GM10248 (cell line): ENCODE measurements around the gene PHKG2.

Source experiments
- CTCF ChIA-PET: fragments of 300-600 bp; sonication (Branson Sonifier 250); formaldehyde crosslinking; extraction: SDS; loops from one replicate; lab custom pipeline; 2021; ENCODE audit warnings: antibody characterized with exemption; lab: Yijun Ruan, JAX
- POLR2A ChIA-PET: fragments of 350-650 bp; sonication (Branson Sonifier 250); formaldehyde crosslinking; extraction: SDS; loops from one replicate; lab custom pipeline; 2020; ENCODE audit warnings: antibody characterized with exemption; lab: Yijun Ruan, JAX
- DNase-seq: peaks from one replicate; pipeline ENCODE4 v3.0.0; 2012; ENCODE audit errors: extremely low spot score
- TF ChIP-seq, protein P1 (sequence below): IDR thresholded peaks from 2 replicates; pipeline ENCODE4 v1.5.1; 2012; ENCODE audit warnings: mild to moderate bottlenecking, low read depth; ENCODE audit errors: extremely low read depth, missing control alignments, control extremely low read depth

The PHKG2 gene

DNA sequence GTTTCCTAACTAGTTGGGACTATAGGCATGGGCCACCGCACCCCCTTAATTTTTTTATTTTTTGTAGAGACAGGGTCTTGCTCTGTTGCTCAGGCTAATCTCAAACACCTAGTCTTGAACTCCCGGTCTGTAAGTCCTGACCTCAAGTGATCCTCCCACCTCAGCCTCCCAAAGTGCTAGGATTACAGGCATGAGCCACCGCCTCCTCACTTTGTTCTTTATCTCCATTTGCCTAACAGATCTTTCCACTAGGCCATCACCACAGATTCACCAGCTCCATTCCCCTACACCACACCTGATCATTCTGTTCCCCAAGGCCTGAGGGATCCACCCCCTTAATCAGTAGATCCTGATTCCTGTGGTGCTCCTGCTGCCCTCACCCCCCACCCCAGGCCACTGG, 46.4 kb downstream of the PHKG2 start:
- CTCF ChIA-PET = interaction anchor here (2.5 kb wide), 1 partner anchor 13 kb away, joined by 5 read pairs; no protein-coding TSS in a partner anchor
- TF ChIP-seq, protein P1, sequence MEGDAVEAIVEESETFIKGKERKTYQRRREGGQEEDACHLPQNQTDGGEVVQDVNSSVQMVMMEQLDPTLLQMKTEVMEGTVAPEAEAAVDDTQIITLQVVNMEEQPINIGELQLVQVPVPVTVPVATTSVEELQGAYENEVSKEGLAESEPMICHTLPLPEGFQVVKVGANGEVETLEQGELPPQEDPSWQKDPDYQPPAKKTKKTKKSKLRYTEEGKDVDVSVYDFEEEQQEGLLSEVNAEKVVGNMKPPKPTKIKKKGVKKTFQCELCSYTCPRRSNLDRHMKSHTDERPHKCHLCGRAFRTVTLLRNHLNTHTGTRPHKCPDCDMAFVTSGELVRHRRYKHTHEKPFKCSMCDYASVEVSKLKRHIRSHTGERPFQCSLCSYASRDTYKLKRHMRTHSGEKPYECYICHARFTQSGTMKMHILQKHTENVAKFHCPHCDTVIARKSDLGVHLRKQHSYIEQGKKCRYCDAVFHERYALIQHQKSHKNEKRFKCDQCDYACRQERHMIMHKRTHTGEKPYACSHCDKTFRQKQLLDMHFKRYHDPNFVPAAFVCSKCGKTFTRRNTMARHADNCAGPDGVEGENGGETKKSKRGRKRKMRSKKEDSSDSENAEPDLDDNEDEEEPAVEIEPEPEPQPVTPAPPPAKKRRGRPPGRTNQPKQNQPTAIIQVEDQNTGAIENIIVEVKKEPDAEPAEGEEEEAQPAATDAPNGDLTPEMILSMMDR = no peak
- no peak for DNase-seq
- POLR2A ChIA-PET = no interaction called here

DNA sequence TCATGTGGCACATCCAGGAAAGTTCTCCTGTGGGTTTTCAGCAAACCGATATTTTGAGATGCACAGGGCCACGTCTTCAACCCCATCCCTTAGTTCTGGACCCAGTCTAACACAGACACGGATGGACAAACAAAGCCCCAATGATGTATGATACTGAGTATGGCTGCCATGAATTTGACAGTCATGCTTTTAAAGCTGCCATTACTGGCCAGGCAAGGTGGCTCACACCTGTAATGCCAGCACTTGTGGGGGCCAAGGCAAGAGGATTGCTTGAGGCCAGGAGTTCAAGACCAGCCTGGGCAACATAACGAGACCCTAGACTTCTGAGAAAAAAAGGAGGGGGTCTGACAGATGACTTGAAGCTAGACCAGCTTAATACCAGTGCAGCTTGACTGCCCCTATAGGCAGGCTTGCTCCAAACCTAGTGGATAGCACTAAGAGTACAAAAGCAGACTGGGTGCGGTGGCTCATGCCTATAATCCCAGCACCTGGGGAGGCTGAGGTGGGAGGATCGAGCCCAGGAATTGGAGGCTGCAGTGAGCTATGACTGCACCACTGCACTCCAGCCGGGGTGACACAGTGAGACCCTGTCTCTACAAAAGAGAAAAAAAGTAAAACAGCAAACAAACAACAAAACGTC, 49.6 kb downstream of the PHKG2 start:
- TF ChIP-seq, protein P1 = no peak
- CTCF ChIA-PET = interaction anchor here (0.8 to 3.3 kb wide), 2 partner anchors 12 to 16 kb away, joined by 3 to 18 read pairs; no protein-coding TSS in a partner anchor
- POLR2A ChIA-PET = no interaction called here
- DNase-seq = no peak
